Natural killer cell (primary cell): ENCODE data around the gene ACSM6. TPM values are rescaled to one million over a fixed set of nuclear protein-coding genes. Genes with fewer than 3 reads are reported as not detected.

Experiments used
- ATAC-seq, 3 donors: fragments of 150-1000 bp in 2 of 3; fragments of 200-7000 bp in 1 of 3; cut with Tn5 transposase; 1 replicate in 1 of 3; 2 replicates in 2 of 3; pipeline ENCODE4 v1.10.0; 2021; ENCODE audit warnings: mild to moderate bottlenecking in 2 of 3, moderate library complexity in 2 of 3
- DNase-seq, 2 donors: peaks; one replicate each; pipeline versions ENCODE4 v3.0.0 to v3.0.0-alpha.2; 2013 to 2021; ENCODE audit warnings: mixed read lengths in 1 of 2
- H3K27ac ChIP-seq: one replicate; pipeline ENCODE4 v1.5.1; 2013; ENCODE audit warnings: mild to moderate bottlenecking, low read length
- H3K27me3 ChIP-seq: one replicate; pipeline ENCODE4 v1.6.1; 2013; ENCODE audit warnings: low read length; ENCODE audit not compliant: control insufficient read depth, insufficient read depth
- H3K36me3 ChIP-seq: one replicate; pipeline ENCODE4 v1.6.1; 2013; ENCODE audit warnings: low read length; ENCODE audit not compliant: control insufficient read depth, insufficient read depth
- H3K4me1 ChIP-seq: one replicate; pipeline ENCODE4 v1.6.1; 2013; ENCODE audit warnings: low read length; ENCODE audit not compliant: control insufficient read depth, insufficient read depth
- H3K4me3 ChIP-seq: one replicate; pipeline ENCODE4 v1.5.1; 2013; ENCODE audit warnings: low read length
- H3K9me3 ChIP-seq: one replicate; pipeline ENCODE4 v1.6.1; 2013; ENCODE audit warnings: low read length; ENCODE audit not compliant: control insufficient read depth, insufficient read depth
- H3K27ac Mint-ChIP-seq, 2 donors: one replicate each; pipeline ENCODE4 v1.8.0; 2022; ENCODE audit warnings: mild to moderate bottlenecking in 2 of 2, mixed read lengths in 2 of 2, moderate library complexity in 1 of 2
- H3K27me3 Mint-ChIP-seq, 2 donors: one replicate each; pipeline ENCODE4 v1.8.0; 2022; ENCODE audit warnings: low read depth in 2 of 2, mixed read lengths in 2 of 2
- H3K36me3 Mint-ChIP-seq: one replicate; pipeline ENCODE4 v1.8.0; 2022; ENCODE audit warnings: mixed read lengths
- H3K4me1 Mint-ChIP-seq, 2 donors: one replicate each; pipeline ENCODE4 v1.8.0; 2022; ENCODE audit warnings: mixed read lengths in 2 of 2
- H3K4me3 Mint-ChIP-seq: one replicate; pipeline ENCODE4 v1.8.0; 2022; ENCODE audit warnings: mild to moderate bottlenecking, moderate library complexity, mixed read lengths
- H3K9me3 Mint-ChIP-seq, 2 donors: one replicate each; pipeline ENCODE4 v1.8.0; 2022; ENCODE audit warnings: mixed read lengths in 2 of 2
- WGBS: methylation state at CpG from one replicate; pipeline ENCODE4 v1.1.7; 2013; ENCODE audit warnings: missing lambda C conversion rate; ENCODE audit not compliant: insufficient coverage; 5-methylcytosine and 5-hydroxymethylcytosine counted together
- intact Hi-C: fragments of 100-400 bp; cut with micrococcal nuclease; formaldehyde crosslinking; loops from one replicate; pipeline ENCODE4 v1.14.2; 2022
- total RNA-seq, 4 donors: library from RNA; stranded (reverse); fragments of 120-200 nt in 1 of 4; gene quantifications; one replicate each; pipeline versions ENCODE4 v1.2.3 to v1.2.4, GENCODE V29; 2013 to 2022
- TF ChIP-seq, protein P1 (sequence below): fragments of 200-600 bp; IDR thresholded peaks from one replicate; pipeline ENCODE4 v1.8.0; 2022; ENCODE audit warnings: antibody characterized with exemption

ACSM6 gene
- total RNA-seq, 3 donors from 2014 or later (not counting 1 experiment from before 2014, with no cell fraction given): not detected

DNA sequence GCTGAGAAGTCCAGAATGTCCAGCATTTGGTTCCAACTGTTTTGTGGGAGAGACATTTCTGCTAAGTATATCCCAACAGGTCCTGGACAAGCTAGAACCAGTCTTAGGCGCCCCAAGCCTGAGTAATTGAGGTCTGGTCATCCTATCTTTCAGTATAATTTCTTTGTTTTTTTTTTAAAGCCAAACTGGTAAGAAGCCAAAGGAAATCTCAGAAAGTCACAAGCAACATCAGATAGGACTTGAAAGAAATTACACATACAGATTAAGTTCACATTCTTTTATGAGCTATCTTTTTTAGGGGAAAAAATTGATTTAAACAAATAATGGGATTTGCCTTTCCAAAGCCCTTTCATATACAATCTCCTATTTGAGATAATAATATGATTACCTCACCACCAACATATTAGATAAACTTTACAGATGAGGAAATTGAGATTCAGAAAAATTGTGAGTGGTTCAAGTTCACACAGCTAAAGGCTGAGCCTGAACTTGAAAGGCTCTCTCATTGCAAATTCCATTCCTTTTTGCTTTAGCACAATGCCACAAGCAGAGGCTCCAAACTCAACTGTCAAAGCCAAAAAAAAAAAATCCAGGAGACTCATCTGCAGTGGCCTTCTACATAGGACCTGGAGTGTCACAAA, 81.8 kb downstream of the ACSM6 start:
- Histone ChIP-seq H3K27me3 (no peaks in the 10 kb centered on the region), H3K36me3 (no peaks in the 10 kb centered on the region), H3K9me3 (no peaks in the 10 kb centered on the region), H3K27ac (no peak overlapping the region), H3K4me1 (peaks cover 6% of the 10 kb centered on the region), H3K4me3 (no peak overlapping the region)
- Mint-ChIP-seq H3K4me3 (no peak overlapping the region), H3K27ac (no peak overlapping the region), H3K27me3 (no peaks in the 10 kb centered on the region), H3K36me3 (no peaks in the 10 kb centered on the region), H3K4me1 (peaks cover 0 to 16% of the 10 kb centered on the region in 2 donors), H3K9me3 (no peaks in the 10 kb centered on the region)
- TF ChIP-seq, protein P1, sequence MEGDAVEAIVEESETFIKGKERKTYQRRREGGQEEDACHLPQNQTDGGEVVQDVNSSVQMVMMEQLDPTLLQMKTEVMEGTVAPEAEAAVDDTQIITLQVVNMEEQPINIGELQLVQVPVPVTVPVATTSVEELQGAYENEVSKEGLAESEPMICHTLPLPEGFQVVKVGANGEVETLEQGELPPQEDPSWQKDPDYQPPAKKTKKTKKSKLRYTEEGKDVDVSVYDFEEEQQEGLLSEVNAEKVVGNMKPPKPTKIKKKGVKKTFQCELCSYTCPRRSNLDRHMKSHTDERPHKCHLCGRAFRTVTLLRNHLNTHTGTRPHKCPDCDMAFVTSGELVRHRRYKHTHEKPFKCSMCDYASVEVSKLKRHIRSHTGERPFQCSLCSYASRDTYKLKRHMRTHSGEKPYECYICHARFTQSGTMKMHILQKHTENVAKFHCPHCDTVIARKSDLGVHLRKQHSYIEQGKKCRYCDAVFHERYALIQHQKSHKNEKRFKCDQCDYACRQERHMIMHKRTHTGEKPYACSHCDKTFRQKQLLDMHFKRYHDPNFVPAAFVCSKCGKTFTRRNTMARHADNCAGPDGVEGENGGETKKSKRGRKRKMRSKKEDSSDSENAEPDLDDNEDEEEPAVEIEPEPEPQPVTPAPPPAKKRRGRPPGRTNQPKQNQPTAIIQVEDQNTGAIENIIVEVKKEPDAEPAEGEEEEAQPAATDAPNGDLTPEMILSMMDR: no peak
- WGBS: 67% methylated on average over 1 of the region's 1 CpG
- DNase-seq: no peak
- ATAC-seq: no peak
- intact Hi-C loops: no loop called here

DNA sequence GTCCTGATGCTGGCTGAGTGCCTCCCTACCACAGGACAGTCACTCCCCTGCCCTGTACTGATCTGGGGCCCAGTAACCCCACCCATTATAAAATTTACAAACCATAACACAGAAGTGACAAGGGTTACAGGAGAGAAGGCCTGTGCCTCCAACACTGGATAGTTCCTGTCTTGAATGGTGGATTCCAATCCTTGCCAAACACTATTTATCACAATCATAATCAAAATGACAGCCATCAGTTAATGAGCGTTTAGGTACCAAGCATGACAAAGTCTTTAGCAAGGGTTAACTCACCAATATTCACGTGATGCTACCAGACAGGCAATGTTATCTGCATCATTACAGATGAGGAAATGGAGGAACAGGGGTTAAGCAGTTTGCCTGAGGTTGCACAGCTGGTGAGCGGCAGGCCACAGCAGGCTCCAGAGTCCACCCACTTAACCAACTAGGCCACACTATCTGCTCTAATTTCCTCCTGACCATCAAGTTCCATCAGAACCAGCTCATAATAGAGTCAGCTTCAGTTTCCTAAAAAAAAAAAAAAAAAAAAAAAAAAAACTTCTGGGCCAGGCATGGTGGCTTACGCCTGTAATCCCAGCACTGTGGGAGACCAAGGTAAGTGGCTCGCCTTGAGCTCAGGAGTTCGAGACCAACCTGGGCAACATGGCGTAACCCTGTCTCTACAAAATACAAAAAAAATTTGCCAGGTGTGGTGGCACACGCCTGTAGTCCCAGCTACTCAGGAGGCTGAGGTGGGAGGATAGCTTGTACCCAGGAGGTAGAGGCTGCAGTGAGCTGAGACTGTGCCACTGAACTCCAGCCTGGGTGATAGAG, 82.5 kb downstream of the ACSM6 start:
- H3K4me3 ChIP-seq: no peak overlapping the region
- peaks cover 6% of the 10 kb centered on the region for H3K4me1 ChIP-seq
- H3K9me3 ChIP-seq: no peaks in the 10 kb centered on the region
- DNase-seq (no peak), ATAC-seq (no peak)
- Mint-ChIP-seq H3K4me1 (peaks cover 0 to 16% of the 10 kb centered on the region in 2 donors), H3K9me3 (no peaks in the 10 kb centered on the region), H3K27ac (no peak overlapping the region), H3K4me3 (no peak overlapping the region), H3K27me3 (no peaks in the 10 kb centered on the region), H3K36me3 (no peaks in the 10 kb centered on the region)
- TF ChIP-seq, protein P1: no peak
- H3K36me3 ChIP-seq: no peaks in the 10 kb centered on the region
- WGBS: 86% methylated on average over 6 of the region's 8 CpGs
- H3K27ac ChIP-seq: no peak overlapping the region
- intact Hi-C loops: no loop called here
- H3K27me3 ChIP-seq: no peaks in the 10 kb centered on the region

DNA sequence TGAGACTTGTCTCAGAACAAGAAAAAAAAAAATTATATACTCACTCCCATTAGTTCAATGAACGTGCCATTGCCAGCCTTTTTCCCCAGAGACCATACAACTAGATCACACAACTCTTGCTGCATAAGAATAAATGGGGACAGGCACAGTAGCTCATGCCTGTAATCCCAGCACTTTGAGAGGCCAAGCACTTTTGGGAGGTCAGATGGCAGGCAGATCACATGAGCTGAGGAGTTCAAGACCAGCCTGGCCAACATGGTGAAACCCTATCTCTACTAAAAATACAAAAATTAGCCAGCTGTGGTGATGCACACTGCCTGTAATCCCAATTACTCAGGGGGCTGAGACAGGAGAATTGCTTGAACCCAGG, 83.1 kb downstream of the ACSM6 start:
- Mint-ChIP-seq H3K36me3 (no peaks in the 10 kb centered on the region), H3K27me3 (no peaks in the 10 kb centered on the region), H3K4me1 (peaks cover 0 to 16% of the 10 kb centered on the region in 2 donors), H3K9me3 (no peaks in the 10 kb centered on the region), H3K27ac (no peak overlapping the region), H3K4me3 (no peak overlapping the region)
- WGBS: 81% methylated on average over 1 of the region's 1 CpG
- Histone ChIP-seq H3K27ac (no peak overlapping the region), H3K4me1 (peaks cover 6% of the 10 kb centered on the region), H3K36me3 (no peaks in the 10 kb centered on the region), H3K4me3 (no peak overlapping the region), H3K9me3 (no peaks in the 10 kb centered on the region), H3K27me3 (no peaks in the 10 kb centered on the region)
- intact Hi-C loops: no loop called here
- ATAC-seq (no peak), DNase-seq (no peak)
- TF ChIP-seq, protein P1: no peak
